Activated CD8-positive, alpha-beta memory T cell treated with anti-CD3 and anti-CD28 coated beads for 36 hours (primary cell): ENCODE measurements around the gene SCAF8. TPM values are rescaled to one million over a fixed set of nuclear protein-coding genes. Genes with fewer than 3 reads are reported as not detected.

ENCODE experiments used
- CTCF ChIA-PET: fragments of 350-600 bp; sonication (Branson Sonifier 250); formaldehyde crosslinking; loops from one replicate; lab custom pipeline; 2021; ENCODE audit warnings: antibody characterized with exemption; lab: Charles Lee
- POLR2A ChIA-PET: fragments of 350-600 bp; sonication (Branson Sonifier 250); formaldehyde crosslinking; loops from one replicate; lab custom pipeline; 2021; ENCODE audit warnings: antibody characterized with exemption; lab: Charles Lee
- total RNA-seq, 2 experiments: library from RNA; stranded (reverse); gene quantifications; one replicate each; pipeline ENCODE4 v1.2.3, GENCODE V29; 2021

SCAF8 gene
- total RNA-seq, 2 experiments from 2014 or later: 32.3 to 33.0 TPM

DNA sequence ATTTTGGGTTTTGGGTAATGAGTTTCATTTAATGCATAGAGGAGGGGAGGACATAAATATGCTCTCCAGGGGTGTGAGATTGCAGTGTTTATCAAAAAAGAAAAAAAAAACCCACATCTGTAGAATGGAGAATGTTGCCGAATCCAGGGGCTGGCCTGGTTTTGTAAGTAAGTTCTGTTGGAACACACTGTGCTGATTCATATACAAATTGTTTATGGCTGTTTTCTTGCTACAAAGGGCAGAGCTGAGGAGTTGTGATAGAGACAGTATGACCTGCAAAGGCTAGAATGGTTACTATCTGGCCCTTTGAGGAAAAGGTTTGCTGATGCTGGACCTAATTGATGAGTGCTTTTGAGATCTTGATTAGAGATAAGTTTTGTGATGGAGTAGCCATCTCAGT lies 30.4 kb downstream of the SCAF8 start:
- POLR2A ChIA-PET: no interaction called here

DNA sequence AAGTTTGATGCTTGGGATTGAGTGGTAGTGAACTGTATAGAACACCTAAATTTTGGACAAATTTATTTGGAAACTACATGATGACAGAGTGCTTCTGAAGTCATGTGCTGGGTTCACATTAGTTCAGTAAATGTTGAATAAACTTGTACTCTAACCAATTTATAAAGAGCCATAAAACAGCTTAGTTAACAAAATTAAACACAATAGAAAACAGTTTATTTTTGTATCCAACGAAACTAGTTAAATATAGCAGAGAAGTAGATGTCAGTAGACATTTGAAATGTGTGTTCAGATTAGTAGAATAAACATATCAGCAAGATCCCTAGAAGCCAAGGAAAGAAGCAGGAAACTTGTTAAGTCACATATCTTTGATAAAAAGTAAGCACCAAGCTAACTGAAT lies 32.1 kb downstream of the SCAF8 start:
- ChIA-PET CTCF (interaction anchor here (0.8 kb wide), 1 partner anchor 108 kb away, joined by 3 read pairs; no protein-coding TSS in a partner anchor), POLR2A (no interaction called here)

More for the DNA sequence above, 30.4 kb downstream of the SCAF8 start:
- CTCF ChIA-PET: no interaction called here

DNA sequence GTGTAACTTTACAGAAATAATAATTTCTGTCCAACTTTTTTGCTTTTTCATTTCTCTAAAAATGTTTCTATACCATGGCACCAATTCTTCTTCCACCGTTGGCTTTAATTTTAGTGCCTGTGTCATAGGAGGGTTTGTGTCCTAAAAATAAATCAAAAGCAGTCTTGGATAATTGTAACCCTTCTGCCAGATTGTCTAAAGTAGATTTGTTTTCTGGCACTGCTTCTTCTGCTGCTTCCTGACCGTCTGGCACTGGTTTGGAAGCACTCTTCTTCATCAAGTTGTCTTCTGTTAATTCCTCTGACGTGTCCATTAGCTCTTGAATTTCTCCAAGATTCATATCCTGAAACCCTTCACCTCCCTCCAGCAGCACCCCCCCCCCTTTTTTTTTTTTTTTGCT lies 33.1 kb downstream of the SCAF8 start:
- ChIA-PET POLR2A (no interaction called here), CTCF (interaction anchor here (0.7 kb wide), 1 partner anchor 17 kb away, joined by 3 read pairs; no protein-coding TSS in a partner anchor)

DNA sequence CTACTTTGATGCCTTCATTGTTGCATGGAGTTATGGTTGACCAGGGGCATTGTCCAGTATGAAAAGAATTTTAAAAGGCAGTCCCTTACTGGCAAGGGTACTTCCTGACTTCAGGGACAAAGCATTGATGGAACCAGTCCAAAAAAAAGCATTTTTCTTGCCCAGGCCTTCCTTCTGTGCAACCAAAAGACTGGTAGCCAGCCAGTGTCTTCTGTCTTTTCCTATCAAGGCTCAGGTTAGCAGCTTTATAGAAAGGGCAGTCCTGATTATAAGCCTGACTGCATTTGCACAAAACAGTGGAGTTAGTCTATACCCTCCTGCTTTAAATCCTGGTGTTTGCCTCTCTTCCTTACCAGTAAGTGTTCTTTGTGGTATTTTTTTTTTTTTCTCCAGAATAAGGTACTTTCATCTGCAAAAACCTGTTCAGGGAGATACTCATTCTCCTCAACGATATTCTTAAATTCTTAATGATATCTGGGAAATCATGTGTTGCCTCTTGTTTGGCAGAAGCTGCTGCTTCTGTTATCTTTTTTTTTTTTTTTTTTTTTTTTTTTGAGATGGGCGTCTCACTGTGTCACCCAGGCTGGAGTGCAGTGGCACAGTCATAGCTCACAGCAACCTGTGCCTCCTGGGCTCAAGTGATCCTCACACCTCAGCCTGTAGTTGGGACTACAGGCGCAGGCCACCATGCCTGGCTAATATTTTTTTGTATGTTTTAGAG lies 33.9 kb downstream of the SCAF8 start:
- POLR2A ChIA-PET: interaction anchor here (0.6 kb wide), 1 partner anchor 17 kb away, joined by 3 read pairs; no protein-coding TSS in a partner anchor
- CTCF ChIA-PET: interaction anchor here (0.7 kb wide), 2 partner anchors 11 to 18 kb away, joined by 3 to 5 read pairs; no protein-coding TSS in a partner anchor

DNA sequence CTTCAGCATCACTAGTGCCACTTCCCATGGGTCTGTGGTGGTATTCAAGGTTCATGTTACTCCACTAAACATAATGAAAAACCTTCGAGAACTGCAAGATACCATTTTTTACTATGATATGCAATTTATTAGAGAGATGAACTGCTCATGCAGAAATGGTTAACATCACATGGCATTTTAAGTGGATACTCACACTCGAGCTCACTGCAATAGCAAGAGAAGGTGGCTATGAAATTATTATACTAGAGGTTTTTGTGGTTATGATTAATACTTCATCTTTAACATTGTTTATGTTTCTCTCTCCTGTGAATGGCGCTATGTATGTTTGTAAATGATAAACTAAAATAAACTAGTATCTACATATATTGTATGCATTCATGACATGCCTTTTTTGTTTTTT lies 35.1 kb downstream of the SCAF8 start:
- ChIA-PET CTCF (no interaction called here), POLR2A (interaction anchor here (0.6 kb wide), 1 partner anchor 11 kb away, joined by 3 read pairs; no protein-coding TSS in a partner anchor)

DNA sequence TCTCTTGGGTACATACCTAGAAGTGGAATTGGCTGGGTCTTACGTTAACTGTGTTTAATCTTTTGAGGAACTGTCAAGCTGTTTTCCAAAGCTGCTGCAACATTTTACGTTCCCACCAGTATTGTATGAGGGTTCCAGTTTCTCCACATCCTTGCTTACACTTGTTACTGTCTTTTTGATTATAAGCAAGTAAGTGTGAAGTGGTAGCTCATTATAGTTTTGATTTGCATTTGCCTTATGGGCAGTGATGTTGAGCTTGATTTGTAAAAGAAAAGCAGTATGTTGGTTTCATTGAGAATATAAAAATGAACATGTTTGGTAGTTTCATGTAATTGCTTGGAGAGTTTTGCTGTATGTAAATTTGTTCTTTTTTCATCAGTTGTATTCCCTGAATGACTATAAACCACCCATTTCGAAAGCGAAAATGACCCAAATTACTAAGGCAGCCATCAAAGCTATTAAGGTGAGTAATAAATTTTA lies 40.4 kb downstream of the SCAF8 start:
- ChIA-PET CTCF (no interaction called here), POLR2A (interaction anchor here (0.5 kb wide), 1 partner anchor 1800 kb away, joined by 5 read pairs; no protein-coding TSS in a partner anchor)

DNA sequence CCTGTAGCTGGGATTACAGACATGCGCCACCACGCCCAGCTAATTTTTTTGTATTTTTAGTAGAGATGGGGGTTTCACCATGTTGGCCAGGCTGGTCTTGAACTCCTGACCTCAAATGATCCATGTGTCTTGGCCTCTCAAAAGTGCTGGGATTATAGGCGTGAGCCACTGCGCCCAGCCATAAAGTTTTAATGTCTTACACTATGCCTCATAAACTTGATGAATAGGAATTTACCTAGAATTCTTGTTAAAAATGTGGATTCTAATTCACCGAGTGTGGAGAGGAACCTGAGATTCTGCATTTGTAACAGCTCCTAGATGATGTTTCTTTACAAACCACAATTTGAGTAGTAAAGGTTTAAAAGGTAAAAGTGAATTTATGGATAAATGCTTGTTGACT lies 45.9 kb downstream of the SCAF8 start:
- POLR2A ChIA-PET: interaction anchor here (0.6 kb wide), 1 partner anchor 11 kb away, joined by 3 read pairs; no protein-coding TSS in a partner anchor
- CTCF ChIA-PET: interaction anchor here (0.6 kb wide), 1 partner anchor 251 kb away, joined by 4 read pairs; no protein-coding TSS in a partner anchor

DNA sequence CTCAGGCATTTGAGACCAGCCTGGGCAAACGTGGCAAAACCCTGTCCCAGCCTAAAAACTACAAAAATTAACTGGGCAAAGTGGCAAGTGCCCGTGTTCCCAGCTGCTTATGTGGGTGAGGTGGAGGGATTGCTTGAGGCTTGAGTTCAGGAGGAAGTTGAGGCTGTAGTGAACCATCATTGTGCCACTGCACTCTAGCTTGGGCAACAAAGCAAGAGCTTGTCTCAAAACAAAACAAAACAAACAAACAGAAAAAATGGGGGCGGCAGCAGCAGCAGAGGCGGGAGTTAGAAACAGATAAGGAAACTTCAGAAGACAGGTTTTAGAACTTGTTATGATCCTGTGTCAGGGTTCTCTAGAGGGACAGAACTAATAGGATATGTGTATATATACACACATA lies 49.0 kb downstream of the SCAF8 start:
- ChIA-PET POLR2A (no interaction called here), CTCF (no interaction called here)

DNA sequence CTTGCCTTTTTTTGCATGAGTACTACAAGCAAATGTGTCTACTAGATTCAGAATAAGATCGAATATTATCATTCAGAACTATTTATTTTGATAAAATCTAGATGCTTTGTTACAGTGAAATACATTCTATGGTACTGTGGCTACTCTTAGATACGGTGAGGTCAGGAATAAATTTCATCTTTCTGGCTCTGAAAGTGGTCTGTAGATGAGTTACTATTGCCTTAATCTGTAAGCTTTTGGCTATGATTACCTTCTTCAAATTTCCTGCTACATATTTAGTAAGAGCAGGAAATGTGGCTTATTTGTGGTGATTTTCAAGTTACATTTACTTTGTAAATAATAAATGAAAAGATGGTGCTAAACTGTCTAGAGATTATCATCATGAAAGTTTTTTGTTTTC lies 50.0 kb downstream of the SCAF8 start:
- CTCF ChIA-PET: no interaction called here
- POLR2A ChIA-PET: no interaction called here

DNA sequence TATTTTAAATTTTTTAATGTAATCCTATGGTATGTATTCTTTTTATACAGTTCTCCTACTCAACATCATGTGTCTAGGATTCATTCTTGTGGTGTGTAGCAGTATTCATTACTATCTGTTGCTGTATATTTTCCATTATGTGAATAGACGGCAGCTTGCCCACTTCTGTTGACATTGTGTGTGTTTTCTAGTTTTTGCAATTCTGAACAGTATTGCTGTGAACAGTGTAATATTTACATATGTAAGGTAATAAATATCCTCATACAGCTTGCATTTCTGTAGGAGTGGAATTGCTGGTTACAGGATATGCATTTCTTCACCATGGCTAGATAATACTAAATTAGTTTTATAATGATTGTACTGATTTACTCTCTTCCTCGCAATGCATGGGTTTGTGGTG lies 51.9 kb downstream of the SCAF8 start:
- ChIA-PET CTCF (no interaction called here), POLR2A (no interaction called here)

DNA sequence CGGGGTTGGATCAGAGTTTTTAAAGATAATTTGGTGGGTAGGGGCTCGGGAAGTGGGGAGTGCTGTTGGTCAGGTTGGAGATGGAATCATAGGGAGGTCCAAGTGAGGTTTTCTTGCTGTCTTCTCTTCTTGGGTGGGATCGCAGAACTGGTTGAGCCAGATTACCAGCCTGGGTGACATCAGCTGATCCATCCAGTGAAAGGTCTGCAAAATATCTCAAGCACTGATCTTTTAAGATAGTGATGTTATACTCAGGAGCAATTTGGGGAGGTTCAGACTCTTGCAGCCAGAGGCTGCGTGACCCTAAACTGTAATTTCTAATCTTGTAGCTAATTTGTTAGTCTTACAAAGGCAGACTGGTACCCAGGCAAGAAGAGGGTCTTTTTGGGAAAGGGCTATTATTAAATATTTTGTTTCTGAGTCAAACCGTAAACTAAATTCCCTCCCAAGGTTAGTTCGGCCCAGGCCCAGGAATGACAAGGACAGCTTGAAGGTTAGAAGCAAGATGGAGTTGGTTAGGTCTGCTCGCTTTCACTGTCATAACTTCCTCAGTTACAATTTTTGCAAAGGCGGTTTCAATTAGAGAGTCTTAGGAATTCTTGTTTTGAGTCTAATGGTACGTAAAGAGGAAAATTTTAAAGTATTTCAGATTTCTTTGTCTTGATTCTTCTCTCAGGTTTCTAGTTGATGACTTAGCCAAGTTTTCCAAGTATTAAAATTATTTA lies 53.1 kb downstream of the SCAF8 start:
- POLR2A ChIA-PET: no interaction called here
- CTCF ChIA-PET: no interaction called here

DNA sequence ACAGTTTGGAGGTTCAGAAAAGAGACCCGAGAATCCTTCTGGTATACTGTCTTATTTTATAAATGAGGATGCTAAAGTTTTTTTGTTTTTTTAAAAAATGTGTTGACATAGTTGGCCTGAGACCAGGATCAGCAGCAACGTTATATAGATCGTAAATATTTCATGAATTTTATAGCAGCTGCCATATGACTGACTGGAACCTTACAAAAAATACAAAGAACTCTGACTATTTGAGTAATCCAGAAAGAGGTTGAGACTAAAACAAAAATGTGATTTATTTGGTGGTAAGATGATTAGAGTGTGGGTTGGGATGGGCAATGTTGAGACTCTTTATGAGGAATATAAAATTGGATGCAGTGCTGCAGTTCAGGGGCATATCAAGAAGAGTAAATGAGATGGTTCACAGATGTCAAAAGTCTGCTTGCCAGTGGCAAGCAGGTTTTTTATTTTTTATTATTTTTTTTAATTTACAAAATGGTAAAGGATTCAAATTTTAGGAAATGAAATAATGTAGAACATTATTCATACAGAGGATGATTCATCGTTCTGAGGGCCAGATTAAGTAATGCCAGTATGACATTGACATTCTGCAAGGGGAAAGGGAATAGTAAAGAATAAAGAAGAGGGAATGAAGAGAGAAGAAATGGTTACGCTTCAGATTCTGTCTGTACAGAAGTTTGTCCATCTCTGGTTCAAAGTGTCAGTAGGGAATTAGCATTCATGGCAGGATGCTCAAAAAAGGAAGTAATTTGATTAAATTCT lies 58.5 kb downstream of the SCAF8 start:
- CTCF ChIA-PET: no interaction called here
- POLR2A ChIA-PET: interaction anchor here (0.7 kb wide), 1 partner anchor 53 kb away, joined by 7 read pairs; no protein-coding TSS in a partner anchor

DNA sequence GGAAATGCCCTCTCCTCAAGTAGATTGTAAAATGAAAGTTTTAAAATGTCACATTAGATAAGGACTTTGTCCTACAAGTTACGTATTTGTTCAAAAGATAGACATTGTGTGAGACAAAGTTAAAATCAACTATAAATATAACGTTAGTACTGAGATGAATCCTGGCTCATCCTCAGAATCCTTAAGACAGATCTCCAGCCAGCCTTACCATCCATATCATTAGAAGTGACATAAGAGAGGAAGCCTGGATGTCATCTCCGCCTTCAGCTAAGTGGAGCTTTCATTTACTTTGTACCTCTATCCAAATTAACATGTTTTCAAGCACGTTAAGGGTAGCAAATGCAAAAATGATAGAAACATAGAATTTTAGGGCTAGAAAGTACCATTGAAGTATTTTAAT lies 59.1 kb downstream of the SCAF8 start:
- POLR2A ChIA-PET: no interaction called here
- CTCF ChIA-PET: no interaction called here

DNA sequence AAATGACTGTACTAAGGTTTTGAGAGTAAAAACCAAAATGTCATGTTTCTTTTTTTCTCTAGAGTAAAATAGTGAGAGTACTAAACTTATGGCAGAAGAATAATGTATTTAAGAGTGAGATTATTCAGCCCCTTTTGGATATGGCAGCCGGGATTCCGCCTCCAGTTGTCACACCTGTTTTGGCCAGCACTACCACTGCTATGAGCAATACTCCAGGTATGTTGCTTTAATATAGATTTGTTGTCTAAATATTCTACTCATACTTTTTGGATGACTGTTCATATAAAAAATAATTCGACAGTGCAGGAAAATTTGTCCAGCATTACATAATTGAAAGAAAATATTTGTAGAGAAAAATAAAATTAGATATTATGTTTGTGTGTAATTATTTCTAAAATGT lies 59.5 kb downstream of the SCAF8 start:
- ChIA-PET POLR2A (no interaction called here), CTCF (no interaction called here)

DNA sequence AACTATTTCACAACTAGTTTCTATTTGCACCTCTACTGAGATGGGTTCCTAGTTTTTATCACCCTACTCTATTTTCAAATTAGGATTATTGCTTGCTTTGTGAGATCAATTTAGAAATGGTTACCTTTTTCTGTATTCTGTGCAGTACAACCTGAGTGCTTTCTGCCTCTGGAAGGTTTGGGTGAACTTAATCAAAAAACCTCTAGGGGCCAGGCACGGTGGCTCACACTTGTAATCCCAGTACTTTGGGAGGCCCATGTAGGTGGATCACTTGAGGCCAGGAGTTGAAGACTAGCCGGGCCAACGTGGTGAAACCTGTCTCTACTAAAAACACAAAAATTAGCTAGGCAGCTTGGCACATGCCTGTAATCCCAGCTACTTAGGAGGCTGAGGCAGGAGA lies 63.3 kb downstream of the SCAF8 start:
- CTCF ChIA-PET: no interaction called here
- POLR2A ChIA-PET: no interaction called here

DNA sequence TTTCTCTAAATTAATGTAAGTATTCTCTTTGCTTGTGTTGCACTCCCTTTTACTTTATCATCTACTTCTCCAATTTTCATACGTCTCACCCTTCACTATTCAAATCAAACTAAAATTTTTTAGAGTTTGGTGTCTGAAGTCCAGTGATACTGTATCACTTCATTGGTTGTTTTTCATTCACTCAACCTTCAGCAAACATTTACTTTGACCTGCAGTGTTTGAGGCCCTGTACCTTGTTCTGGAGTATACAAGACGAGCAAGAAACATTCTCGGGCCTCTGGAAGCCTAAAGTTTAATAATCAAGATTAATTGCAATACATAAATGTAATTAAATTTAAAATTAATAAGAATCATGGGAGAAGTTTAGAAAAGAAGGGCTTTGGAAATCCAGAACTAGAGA lies 64.6 kb downstream of the SCAF8 start:
- POLR2A ChIA-PET: interaction anchor here (0.6 kb wide), 1 partner anchor 60 kb away, joined by 9 read pairs; no protein-coding TSS in a partner anchor
- CTCF ChIA-PET: interaction anchor here (1.0 kb wide), 1 partner anchor 122 kb away, joined by 5 read pairs; no protein-coding TSS in a partner anchor

DNA sequence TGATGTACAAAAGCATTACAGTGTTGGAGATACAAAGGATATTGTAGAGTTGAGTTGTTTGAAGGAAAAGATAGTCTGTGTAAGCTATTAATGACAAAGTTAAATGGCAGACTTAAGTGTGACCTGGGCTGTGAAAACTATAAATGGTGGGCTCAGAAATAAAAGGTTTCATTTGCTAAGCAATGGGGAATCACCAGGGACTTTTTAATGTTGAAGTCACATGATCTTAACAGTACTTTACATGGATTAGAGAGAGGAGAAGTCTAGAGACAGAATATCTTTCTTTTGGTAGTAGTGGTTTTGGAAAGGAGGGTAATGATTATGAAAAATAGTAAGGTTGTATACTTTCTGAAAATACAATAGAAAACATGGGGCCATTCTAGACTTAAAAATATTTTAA lies 67.1 kb downstream of the SCAF8 start:
- CTCF ChIA-PET: interaction anchor here (1.1 kb wide), 1 partner anchor 125 kb away, joined by 3 read pairs; no protein-coding TSS in a partner anchor
- POLR2A ChIA-PET: no interaction called here

DNA sequence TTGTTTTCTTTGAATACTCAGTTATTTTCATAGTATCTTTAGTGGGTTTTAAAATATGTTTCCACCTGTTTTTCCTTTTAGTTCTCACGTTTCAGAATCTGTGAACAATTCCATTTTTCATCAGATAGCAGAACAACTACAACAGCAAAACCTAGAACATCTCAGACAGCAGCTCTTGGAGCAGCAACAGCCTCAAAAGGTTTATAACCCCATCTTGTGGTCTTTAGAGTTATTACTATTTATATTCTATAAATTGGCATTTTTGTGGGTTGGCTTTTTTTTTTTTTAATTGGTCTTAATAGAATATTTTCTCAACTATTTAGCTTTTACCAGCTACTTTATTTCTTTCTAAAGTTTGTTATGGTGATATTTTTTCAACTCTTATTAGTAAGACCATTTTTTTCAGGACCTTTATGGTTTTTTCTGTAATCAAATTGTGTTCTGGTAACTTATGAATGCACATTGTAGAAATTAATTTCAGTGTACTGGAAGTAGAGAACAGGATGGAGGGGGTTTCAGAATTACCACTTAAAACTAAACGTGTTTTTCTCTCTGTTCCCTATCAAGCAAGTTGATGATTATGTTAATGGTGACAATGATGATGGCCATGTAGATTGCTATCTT lies 72.2 kb downstream of the SCAF8 start:
- ChIA-PET POLR2A (no interaction called here), CTCF (interaction anchor here (0.5 to 4.3 kb wide), 6 partner anchors 73 to 135 kb away, joined by 3 to 31 read pairs (median 4); no protein-coding TSS in a partner anchor)

DNA sequence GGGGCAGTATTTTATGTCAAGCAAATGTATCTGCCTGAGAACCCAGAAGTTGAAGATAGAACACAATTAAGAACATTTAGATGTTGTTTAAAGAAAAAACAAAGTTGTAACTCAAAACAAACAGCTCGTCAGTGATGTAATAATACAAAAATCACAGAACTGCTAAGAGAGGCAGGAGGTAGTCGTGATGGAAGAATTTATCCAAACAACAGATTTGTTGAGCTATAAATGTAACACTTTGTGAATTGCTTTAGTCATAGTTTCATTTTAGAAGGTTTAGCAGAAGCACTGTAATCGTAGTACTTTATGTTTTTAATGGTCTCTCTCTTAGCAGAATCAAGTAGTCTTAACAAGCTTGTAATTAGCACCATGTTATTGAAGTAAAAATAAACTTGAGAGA lies 73.6 kb downstream of the SCAF8 start:
- POLR2A ChIA-PET: no interaction called here
- CTCF ChIA-PET: interaction anchor here (4.3 kb wide), 1 partner anchor 132 kb away, joined by 31 read pairs; no protein-coding TSS in a partner anchor
